Measurements from ENCODE around the gene THRAP3. TPM values are rescaled to one million over a fixed set of nuclear protein-coding genes. Genes with fewer than 3 reads are reported as not detected.
A peak's percentile ranks its signal among the peaks of the same experiment; 100 is the strongest.

THRAP3 gene
- polyA plus RNA-seq, 1 experiment = 45.8 TPM

DNA sequence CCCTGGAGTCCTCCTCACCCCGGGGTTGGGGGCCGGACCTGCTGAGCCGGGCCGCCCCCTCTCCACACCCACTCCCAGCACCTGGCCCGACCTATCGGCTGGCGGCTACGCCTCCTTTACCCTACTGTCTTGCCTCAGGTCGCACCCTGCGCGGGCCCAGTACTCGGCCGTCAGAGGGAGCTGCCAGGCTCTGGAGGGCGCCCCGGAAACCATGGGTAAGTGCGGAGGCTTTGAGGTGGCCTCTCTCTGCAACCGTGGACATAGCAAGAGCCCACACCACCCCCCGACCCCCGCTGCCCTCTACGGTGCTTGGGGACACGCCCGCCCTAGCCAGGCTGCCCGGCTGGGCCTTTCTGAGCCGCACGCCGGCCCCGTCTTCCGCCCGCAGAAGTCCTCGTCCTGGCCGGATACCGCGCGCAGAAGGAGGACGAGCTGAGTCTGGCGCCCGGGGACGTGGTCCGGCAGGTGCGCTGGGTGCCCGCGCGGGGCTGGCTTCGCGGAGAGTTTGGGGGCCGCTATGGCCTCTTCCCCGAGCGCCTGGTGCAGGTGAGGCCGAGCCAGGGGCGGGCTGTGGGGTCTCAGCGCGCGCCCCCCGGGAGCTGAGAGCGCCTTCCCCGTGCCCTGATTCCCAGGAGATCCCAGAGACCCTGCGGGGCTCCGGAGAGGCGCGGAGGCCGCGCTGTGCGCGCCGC lies 82.1 kb downstream of the THRAP3 start, which contains the start of gene SH3D21:
SH3D21 (plus strand) TSS at position 159 of the 692 bp plus-strand sequence; CDS start at position 212, 53 bp downstream.
- CTCF ChIA-PET = interaction anchor here (1.1 to 1.8 kb wide), 8 partner anchors 15 to 157 kb away, joined by 3 to 7 read pairs (median 3); no protein-coding TSS in a partner anchor
- H3K4me3 ChIP-seq (ENCODE audit: low read depth, low read length) = peak within 1 kb of the TSS; percentile 68
- H3K36me3 ChIP-seq (ENCODE audit: control insufficient read depth, insufficient read depth, low read length) = peaks cover 18% of the 10 kb centered on the region
- H3K27me3 ChIP-seq (ENCODE audit: control insufficient read depth, insufficient read depth, low read length) = no peaks in the 10 kb centered on the region
- no peak for DNase-seq (ENCODE audit: low read depth)
- POLR2A ChIA-PET = no interaction called here
- TF ChIP-seq, protein P1, sequence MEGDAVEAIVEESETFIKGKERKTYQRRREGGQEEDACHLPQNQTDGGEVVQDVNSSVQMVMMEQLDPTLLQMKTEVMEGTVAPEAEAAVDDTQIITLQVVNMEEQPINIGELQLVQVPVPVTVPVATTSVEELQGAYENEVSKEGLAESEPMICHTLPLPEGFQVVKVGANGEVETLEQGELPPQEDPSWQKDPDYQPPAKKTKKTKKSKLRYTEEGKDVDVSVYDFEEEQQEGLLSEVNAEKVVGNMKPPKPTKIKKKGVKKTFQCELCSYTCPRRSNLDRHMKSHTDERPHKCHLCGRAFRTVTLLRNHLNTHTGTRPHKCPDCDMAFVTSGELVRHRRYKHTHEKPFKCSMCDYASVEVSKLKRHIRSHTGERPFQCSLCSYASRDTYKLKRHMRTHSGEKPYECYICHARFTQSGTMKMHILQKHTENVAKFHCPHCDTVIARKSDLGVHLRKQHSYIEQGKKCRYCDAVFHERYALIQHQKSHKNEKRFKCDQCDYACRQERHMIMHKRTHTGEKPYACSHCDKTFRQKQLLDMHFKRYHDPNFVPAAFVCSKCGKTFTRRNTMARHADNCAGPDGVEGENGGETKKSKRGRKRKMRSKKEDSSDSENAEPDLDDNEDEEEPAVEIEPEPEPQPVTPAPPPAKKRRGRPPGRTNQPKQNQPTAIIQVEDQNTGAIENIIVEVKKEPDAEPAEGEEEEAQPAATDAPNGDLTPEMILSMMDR (IDR thresholded peaks at IDR 0.05; ENCODE audit: insufficient read depth, low read depth, low read length) = peak; percentile 28; the same call in 1 of the 2 replicates

DNA sequence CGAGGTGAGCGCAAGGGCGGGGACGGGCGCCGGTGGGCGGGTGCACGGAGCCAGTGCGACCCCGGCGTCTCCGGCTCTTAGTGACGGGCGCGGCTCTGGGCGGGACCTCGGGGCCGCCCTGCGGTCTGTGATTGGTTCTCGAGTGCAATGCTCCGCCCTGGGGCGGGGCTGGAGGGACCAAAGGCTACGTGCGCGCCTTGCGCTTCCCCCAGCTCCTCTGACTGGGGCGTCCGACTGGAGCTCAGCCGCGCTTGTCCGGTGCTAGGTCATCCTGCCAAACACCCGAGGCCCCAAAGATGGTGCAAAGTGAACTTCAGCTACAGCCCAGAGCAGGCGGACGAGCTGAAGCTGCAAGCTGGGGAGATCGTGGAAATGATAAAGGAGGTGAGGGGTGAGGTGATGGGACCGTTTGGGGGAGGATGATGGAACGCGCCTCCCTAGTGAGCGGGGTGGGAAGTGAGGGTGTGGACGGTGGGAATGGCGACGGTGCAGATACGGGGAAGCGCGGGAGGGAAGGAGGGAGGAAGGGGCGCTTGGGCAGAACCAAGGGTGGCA lies 82.7 kb downstream of the THRAP3 start:
- ChIA-PET CTCF (interaction anchor here (0.6 to 1.8 kb wide), 9 partner anchors 13 to 157 kb away, joined by 3 to 7 read pairs (median 3); no protein-coding TSS in a partner anchor), POLR2A (interaction anchor here (0.5 to 0.6 kb wide), 2 partner anchors 59 to 1690 kb away, joined by 3 to 4 read pairs; no protein-coding TSS in a partner anchor)
- H3K27me3 ChIP-seq (ENCODE audit: control insufficient read depth, insufficient read depth, low read length) = no peaks in the 10 kb centered on the region
- TF ChIP-seq, protein P1 (IDR thresholded peaks at IDR 0.05; ENCODE audit: insufficient read depth, low read depth, low read length) = no peak
- H3K36me3 ChIP-seq (ENCODE audit: control insufficient read depth, insufficient read depth, low read length) = peaks cover 14% of the 10 kb centered on the region
- DNase-seq (ENCODE audit: low read depth) = peak; percentile 69
- H3K4me3 ChIP-seq (ENCODE audit: low read depth, low read length) = peak overlapping the region; percentile 68

DNA sequence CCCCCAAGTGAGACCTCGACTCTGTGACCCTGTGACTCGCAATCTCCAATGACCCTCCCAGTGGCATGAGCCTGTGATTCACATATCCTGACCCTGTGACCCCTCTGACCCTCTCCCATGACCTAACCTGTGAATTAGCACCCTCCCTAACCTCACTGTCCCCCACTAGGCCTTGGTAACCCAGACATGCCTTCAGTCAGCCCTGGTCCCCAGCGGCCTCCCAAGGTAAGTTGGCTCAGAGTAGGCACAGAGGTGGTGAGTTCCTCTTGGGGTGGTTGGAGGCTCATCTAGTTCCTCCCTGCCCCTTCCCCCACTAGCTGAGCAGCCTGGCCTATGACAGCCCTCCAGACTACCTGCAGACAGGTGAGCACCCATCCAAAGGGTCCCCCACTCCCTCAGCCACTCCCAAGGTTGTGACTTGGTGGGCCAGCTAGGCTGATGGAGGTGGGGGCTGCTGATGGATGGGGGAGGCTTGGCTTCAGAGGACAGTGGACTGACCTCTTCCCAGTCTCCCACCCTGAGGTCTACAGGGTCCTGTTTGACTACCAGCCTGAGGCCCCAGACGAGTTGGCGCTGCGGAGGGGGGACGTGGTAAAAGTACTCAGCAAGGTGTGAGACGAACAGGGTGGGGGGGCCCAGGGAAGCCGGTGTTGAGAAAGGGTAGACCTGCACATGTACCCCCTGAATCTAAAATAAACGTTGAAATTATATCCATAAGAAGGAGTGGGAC lies 83.5 kb downstream of the THRAP3 start:
- no peaks in the 10 kb centered on the region for H3K27me3 ChIP-seq (ENCODE audit: control insufficient read depth, insufficient read depth, low read length)
- TF ChIP-seq, protein P1 (IDR thresholded peaks at IDR 0.05; ENCODE audit: insufficient read depth, low read depth, low read length) = no peak
- H3K36me3 ChIP-seq (ENCODE audit: control insufficient read depth, insufficient read depth, low read length) = peaks cover 8% of the 10 kb centered on the region
- ChIA-PET POLR2A (interaction anchor here (0.5 to 0.6 kb wide), 2 partner anchors 59 to 1689 kb away, joined by 3 to 4 read pairs; no protein-coding TSS in a partner anchor), CTCF (interaction anchor here (0.6 to 1.7 kb wide), 9 partner anchors 12 to 208 kb away, joined by 3 to 7 read pairs (median 4); no protein-coding TSS in a partner anchor)
- H3K4me3 ChIP-seq (ENCODE audit: low read depth, low read length) = peak overlapping the region; percentile 68
- no peak for DNase-seq (ENCODE audit: low read depth)

DNA sequence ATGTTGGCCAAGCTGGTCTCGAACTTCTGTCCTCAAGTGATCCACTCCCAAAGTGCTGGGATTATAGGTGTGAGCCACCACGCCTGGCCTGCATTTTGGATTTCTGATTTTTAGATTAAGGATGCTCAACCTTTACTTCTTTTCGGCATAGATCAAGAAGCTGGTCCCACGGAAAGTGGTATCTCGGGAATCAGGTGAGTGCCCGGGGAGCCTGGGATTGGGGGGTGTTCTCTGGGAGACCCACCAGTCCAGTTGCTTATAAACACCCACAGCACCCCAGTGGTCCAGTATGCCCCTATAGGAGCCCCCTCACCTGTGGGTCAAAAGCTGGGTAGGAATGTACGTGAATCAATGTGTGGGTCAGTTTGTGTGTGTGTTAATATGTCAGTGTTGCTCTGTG lies 85.2 kb downstream of the THRAP3 start:
- DNase-seq (ENCODE audit: low read depth) = no peak
- ChIA-PET POLR2A (no interaction called here), CTCF (interaction anchor here (0.8 to 1.4 kb wide), 3 partner anchors 9 to 199 kb away, joined by 3 to 6 read pairs (median 4); partner anchors contain the start of gene LSM10)
- H3K27me3 ChIP-seq (ENCODE audit: control insufficient read depth, insufficient read depth, low read length) = no peaks in the 10 kb centered on the region
- no peak overlapping the region for H3K4me3 ChIP-seq (ENCODE audit: low read depth, low read length)
- TF ChIP-seq, protein P1 (IDR thresholded peaks at IDR 0.05; ENCODE audit: insufficient read depth, low read depth, low read length) = no peak
- peaks cover 5% of the 10 kb centered on the region for H3K36me3 ChIP-seq (ENCODE audit: control insufficient read depth, insufficient read depth, low read length)

All from BJ (cell line).